HG03103 (cell line): ENCODE measurements around the gene PHF23.

Source experiments
- ATAC-seq: cut with Tn5 transposase; IDR thresholded peaks from one replicate; pipeline ENCODE4 v1.9.1; 2021; ENCODE audit warnings: low read depth; ENCODE audit not compliant: unreplicated experiment

PHF23 gene

DNA sequence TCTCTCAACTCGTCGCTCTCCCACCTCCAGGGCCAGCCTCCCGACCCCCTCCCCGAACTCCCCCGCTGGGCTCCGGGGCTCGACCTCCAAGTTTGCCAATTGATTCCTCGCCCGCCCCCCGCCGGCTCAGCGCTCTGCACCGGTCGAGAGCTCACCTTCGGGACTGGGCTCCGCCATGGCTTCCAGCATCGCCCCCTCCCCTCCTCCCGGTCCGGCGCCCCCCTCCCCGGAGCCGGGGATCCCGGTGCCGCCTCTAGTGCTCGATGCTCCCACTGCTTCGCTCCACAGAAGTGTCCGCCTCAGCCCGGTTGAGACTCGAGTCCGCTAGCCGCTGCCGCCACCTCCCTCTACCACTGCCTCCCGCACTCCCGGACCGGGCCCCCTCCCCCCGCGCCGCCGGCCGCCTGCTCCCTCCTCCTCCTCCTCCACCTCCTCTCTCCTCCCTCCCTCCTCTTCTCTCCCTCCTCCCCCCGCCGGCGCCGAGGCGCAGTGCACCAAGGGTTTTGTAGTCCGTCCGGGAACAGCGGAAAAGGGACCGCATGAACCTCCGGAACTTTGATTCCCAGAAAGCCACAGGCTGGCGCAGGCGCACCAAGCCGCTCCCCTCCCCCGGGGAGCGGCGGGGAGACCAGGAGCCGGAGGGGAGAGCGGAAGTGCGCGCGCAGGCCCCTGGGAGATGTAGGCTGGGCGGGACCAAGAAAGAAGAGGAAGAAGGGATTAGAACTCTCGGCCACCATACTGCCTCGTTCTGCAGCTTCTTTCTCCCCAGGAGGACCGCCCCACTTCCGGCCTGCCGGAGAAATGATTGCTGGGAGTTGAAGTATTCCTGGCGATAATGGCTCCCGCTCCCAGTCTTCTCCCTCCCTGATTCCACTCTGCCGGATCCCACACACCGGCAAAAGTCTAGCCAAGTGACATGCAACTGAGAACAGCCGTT, at the start of gene PHF23:
Gene PHF23 (minus strand): TSS at position 367 of the 937 bp plus-strand sequence. CDS start 178 bp downstream, at position 189.
- peak; percentile 45 for ATAC-seq

DNA sequence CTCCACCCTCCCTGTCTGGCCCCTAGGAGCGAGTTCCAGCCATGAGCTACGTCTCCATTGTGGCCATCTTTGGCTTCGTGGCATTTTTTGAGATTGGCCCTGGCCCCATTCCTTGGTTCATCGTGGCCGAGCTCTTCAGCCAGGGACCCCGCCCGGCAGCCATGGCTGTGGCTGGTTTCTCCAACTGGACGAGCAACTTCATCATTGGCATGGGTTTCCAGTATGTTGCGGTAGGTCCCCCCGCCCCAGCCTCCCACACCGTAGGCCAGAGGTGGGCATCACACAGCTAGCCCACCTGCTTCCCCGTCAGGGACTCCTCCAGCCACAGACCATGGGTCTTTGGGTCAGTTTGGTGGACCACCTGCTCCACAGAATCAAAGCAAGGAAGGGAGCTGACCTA, 46.4 kb upstream of the PHF23 start:
- ATAC-seq, result no peak

DNA sequence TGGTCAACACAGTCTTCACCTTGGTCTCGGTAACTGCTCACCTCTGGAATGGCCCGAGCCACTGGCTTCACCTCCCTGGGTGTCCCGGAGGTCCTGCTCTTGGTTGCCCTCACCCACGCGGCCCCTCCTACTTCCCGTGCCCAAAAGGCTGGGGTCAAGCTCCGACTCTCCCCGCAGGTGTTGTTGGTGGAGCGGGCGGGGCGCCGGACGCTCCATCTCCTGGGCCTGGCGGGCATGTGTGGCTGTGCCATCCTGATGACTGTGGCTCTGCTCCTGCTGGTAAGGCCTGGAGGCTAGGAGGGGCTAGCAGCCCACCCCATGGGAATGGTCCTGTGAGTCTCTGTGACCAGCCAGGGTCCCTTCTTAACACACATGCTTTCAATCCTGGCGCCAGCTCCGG, 45.7 kb upstream of the PHF23 start:
- ATAC-seq, result no peak

DNA sequence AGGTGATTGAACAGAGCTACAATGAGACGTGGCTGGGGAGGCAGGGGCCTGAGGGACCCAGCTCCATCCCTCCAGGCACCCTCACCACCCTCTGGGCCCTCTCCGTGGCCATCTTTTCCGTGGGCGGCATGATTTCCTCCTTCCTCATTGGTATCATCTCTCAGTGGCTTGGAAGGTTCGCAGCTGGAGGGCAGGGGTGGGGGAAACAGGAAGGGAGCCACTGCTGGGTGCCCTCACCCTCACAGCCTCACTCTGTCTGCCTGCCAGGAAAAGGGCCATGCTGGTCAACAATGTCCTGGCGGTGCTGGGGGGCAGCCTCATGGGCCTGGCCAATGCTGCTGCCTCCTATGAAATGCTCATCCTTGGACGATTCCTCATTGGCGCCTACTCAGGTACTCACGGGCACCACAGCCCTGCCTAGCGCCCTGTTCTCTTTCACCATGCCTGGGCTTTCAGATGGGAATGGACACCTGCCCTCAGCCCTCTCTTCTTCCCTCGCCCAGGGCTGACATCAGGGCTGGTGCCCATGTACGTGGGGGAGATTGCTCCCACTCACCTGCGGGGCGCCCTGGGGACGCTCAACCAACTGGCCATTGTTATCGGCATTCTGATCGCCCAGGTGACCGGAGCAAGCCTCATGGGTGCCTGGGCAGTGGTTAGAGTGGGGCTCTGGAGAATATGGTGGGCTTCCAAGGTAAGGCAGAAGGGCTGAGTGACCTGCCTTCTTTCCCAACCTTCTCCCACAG, 44.4 kb upstream of the PHF23 start:
- ATAC-seq, result no peak

DNA sequence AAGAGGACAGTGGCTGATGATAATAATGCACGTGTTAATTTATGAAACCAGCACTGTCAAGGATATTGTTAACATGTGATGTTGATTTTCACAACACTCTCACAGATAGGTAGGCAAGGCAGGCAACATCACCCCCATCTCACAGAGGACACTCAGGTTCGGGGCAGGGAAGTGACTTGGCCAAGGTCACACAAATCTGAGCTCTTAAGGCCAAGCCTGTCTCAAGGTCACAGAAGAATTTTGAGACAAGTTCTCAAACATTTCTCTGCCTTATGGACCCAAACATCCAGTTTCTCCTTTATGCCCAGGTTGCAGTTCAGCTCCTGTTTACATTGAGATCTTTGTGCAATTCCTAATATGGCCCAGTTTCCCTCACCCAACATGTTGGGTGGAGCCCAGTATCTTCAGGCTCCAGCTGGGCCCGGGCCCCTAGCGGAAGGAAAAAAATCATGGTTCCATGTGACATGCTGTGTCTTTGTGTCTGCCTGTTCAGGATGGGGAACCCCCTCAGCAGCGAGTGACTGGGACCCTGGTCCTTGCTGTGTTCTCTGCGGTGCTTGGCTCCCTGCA, 43.6 kb upstream of the PHF23 start:
- ATAC-seq, result no peak

DNA sequence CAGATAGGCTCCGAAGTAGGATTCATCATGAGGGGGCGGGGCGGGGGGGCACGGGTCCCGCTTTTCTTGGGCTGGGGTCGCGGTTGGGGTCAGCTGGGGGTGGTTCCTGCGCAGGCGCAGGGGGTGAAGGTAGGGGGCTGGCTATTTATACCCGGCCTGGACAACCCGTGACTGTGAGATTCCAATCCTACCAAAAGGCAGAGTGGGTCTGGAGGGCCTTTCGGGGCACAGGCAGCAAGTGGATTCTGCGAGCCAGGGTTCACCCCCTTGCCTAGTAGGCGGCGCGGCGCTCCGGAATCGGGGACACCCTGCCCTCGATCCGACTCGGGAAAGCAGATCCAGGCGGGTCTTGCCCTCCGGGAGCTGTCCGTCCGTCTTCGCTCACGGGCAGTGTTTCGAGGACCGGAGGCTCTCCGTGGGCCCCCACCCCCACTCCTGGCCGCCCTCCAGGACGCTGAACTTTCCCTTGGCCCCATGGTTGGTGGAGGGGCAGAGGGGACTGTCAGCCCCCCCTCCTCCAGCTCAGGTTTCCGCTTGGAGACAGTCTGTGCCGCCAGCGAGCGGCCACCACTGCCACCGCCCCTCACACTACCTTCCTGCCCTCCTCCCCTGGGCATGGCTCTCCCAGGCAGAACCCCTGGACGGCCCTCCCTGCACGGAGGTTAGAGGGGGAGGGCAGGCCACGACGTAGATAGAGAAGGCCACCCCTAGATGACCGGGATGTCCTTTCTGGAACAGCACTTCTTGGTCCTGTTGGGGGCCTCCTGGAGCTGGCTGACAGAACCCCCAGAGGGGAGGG, 42.9 kb upstream of the PHF23 start:
- no peak for ATAC-seq

DNA sequence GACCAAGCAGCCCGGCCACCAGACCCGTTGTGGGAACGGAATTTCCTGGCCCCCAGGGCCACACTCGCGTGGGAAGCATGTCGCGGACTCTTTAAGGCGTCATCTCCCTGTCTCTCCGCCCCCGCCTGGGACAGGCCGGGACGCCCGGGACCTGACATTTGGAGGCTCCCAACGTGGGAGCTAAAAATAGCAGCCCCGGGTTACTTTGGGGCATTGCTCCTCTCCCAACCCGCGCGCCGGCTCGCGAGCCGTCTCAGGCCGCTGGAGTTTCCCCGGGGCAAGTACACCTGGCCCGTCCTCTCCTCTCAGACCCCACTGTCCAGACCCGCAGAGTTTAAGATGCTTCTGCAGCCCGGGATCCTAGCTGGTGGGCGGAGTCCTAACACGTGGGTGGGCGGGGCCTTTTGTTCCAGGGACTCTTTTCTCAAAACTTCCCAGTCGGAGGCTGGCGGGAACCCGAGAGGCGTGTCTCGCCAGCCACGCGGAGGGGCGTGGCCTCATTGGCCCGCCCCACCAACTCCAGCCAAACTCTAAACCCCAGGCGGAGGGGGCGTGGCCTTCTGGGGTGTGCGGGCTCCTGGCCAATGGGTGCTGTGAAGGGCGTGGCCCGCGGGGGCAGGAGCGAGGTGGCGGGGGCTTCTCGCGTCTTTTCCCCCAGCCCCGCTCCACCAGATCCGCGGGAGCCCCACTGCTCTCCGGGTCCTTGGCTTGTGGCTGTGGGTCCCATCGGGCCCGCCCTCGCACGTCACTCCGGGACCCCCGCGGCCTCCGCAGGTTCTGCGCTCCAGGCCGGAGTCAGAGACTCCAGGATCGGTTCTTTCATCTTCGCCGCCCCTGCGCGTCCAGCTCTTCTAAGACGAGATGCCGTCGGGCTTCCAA, 42.1 kb upstream of the PHF23 start, which contains the start of gene SLC2A4:
Gene SLC2A4 (plus strand): TSS at position 645 of the 879 bp plus-strand sequence. CDS start 217 bp downstream, at position 862.
- no peak for ATAC-seq

DNA sequence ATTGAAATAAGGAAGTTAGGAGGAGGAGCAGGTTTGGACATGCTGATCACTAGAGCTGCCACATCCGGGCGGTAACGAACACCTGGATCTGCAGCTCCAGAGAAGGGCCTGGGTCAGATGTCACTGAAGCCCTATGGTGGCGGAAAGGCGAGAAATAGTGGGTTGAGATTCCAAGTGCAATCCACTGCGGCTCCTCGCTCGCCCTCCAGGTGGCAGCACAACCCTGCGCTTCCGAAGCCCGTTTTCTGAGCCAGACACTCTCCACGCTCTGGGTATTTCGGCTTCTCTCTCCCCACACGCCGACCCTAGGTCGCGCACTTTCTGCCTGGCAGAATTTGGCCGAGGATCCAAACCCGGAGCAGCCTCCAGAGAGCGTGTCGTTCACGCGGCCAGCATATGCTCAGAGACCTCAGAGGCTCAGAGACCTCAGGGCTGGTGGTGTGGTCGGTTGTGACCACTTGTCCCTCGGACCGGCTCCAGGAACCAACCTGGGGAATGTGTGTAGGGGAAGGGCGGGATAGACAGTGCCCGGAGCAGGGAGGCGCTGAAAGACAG, 41.3 kb upstream of the PHF23 start:
- peak; percentile 43 for ATAC-seq

DNA sequence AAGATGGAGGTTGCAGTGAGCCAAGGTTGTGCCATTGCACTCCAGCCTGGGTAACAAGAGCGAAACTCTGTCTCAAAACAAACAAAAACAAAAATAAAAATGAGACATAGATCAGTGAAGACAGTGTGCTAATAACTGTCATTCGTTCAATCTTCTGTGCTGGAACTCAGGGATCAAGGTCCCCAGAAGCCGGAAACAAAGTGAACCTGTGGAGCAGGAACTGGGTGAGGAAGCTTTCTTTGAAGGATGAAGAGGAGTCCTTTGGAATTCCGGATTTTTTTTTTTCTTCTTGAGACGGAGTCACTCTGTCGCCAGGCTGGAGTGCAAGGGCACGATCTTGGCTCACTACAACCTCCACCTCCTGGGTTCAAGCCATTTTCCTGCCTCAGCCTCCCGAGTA, 40.2 kb upstream of the PHF23 start:
- ATAC-seq, result no peak

DNA sequence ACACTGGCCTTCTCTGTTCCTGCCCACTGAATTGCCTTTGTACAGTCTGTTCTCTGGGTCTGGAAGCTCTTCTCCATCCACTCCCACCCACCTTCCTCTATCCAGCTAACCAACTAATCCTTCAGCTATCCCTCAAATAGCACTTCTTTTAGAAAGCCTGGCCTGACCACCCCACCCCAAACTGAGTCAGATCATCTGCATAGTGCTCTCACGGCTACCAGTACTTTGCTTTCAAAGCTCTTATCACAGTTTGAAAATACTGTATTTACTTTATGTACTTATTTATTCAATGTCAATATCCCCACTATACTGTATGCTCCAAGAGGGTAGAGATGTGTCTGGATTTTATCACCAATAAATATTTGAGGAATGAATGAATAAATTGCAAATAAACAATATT, 27.5 kb upstream of the PHF23 start:
- no peak for ATAC-seq

DNA sequence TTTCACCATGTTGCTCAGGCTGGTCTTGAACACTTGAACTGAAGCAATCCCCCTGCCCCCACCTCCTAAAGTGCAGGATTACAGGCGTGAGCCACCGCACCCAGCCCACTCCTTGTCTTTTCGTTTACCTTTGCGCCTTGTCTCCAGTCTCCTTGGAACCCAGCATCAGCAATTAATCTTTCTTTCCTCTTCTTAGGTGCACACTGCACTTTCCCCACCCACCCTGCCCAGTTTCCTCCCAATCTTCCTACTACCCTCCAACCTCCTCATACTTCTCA, 24.5 kb upstream of the PHF23 start:
- no peak for ATAC-seq

DNA sequence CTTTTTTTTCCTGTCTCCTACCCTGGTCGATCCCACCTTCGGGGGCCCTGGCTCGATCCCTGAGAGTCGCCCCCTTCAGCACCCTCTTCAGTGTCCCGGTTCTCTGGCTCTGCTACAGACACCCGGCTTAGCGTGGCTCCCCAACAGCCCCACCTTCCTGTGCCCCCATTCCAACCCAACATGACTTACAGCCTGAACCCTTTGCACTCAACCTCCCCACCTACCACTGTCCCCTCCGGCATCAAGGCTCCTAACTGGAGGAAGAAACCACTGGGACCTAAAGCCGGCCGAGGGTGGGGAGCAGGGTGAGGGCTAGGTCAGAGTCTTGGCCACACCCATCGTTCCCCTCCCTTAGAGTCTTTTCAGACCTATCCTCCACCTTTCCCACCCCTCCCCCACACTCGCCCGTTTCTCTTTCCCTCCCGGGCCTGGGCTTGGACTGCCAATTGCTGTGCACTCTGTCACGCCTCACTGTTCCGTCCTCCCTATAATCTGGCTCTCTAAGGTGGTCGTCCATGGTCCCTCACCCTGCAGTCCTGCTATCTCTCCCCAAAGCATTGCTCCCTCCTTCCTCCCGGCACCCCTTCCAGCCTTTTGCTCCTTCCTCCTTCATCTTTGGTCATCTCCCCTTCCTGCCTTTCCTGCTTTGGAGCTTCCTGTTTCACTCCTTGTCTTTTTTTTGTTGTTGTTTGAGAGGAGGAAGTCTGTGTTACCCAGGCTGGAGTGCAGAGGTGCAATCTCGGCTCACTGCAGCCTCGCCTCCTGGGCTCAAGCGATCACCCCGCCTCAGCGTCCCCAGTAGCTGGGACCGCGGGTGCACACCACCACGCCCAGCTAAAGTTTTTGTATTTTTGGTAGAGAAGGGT, 23.9 kb upstream of the PHF23 start:
- no peak for ATAC-seq

DNA sequence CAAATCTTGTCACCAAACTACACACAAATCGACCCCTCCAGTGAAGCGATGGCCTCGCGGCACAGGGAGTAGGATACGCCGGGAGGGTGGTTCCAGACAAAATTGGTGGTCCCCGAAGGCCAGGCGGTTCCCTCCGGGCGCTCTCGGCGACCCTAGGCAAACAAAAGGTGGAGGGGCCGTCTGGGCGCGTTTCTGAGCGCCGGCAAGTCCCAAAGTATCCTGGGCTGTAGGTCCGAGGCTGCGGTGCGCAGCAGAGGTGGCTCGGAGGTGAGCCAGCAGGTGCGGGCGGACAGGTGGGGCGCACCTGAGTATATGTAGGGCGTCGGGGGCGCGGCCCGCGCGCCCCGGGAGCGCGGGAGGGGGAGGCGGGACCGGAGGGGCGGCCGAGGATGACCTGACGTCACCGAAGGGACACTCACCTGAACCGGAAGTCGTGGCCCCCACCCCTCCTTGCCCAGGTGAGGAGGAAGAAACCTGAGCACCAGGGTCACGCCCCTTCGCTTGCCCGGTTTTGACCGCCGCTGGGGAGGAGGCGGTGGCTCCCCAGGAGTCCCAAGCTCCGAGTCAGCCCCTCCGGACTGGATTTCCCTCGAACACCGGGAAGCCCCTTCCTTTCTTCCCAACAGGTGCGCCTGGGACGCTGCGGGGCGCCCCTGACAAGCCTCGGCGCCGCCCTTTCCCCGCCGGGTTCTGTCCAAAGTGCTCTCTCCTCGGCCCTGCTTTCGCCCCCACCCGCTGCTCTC, 23.1 kb upstream of the PHF23 start, which contains the start of gene CLDN7:
Gene CLDN7 (minus strand): TSS at position 287 of the 743 bp plus-strand sequence. CDS start 435 bp downstream, outside the sequence.
- no peak for ATAC-seq

DNA sequence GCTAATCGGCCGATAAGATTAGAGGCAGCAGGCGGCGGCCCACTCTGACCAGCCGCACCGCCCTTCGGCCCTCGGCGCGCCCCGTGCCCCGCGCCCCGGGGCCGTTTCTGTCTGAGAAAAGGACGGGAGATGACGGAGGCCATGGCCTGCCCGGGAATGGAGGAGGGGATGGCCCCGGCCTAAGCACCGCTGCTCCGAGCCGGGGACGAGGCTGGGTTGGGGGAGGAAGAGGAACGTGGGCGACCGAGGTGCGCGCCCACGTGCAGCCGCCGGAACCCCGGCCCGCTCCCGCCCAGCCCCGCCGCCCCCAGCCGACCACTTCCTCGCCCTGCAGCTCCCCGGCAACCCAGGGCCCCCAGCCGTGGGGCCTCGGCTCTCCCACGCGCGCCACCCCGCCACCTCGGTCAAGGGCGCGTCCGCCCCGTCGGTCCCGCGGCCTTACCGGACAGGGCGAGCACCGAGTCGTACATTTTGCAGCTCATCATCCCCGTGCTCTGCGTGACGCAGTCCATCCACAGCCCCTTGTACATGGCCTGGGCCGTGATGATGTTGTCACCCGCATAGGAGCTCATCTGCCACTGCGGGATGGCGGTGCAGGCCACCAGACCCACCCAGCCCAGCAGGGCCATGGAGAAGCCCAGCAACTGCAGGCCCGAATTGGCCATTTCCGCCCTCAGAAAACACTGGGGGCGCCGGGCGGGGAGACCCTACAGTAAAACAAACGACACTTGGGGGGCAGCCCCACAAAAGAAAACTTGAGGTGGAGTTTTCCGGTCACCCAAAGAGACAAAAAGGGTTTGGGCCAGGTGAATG, 22.3 kb upstream of the PHF23 start:
- ATAC-seq, result no peak

DNA sequence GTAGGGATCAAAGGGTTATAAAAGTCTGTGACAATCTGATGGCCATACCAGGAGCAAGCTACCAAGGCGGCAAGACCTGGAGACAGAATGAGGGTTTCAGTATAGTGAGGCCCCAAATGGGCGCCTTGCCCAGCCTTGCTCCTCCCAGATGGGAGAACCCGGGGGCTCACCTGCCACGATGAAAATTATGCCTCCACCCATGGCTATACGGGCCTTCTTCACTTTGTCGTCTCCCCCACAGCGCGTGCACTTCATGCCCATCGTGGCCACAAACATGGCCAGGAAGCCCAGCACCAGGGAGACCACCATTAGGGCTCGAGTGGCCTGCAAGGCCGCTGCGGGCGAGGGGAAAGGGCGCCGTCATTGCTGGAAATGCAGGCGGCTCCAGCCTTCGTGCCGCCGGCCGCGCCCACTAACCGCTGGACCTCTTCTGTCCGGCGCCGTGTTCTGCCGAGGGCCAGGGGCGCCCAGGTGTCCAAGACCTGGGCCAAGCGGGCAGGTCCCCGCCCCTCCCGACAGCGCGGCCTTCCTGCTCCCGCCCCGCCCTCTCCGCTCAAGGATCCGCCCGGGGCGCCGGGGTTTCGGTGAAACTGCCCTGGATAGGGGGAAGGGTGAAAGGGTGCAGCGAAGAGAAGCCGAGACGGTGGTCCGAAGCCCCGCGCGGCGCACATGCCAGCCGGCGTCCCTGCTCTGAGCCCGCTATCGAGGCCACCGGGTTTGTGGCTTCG, 21.6 kb upstream of the PHF23 start:
- no peak for ATAC-seq

DNA sequence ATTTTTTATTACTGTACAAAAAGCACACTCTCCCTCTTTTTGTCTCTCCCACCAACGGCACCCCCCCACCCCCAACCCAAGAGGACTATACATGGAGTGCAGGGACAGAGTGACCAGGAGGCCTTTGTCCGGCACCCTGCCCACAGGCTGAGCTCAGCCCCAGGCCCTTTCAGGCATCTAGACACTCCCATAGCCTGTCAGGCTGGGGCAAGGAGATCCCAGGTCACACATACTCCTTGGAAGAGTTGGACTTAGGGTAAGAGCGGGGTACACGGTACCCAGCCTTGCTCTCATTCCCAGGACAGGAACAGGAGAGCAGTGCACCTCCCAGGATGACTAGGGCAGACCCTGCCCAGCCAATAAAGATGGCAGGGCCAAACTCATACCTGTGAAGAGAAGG, 20.9 kb upstream of the PHF23 start:
- ATAC-seq, result no peak
